Gastrocnemius medialis (tissue), 4 donors: Measurements from ENCODE around the gene PTPRN2. TPM values are rescaled to one million over a fixed set of nuclear protein-coding genes. Genes with fewer than 3 reads are reported as not detected.
"Not testable (repeated sequence)": the region's sequence is repeated elsewhere in the genome, so short reads cannot be mapped to it uniquely, and the experiment has no call there.

Source experiments
- ATAC-seq, 2 donors: fragments of 150-250 bp; one replicate each; pipeline ENCODE4 v1.9.1; 2016
- DNase-seq, 2 donors: peaks; one replicate each; pipeline ENCODE4 v3.0.0-alpha.2; 2019
- H3K27ac ChIP-seq, 4 donors: fragments of 200-600 bp; sonication (generic); 1 replicate in 1 of 4; 2 replicates in 3 of 4; pipeline ENCODE4 v1.5.1; 2016 to 2018; ENCODE audit warnings: mild to moderate bottlenecking in 2 of 4, moderate library complexity in 1 of 4
- H3K27me3 ChIP-seq, 3 donors: fragments of 200-600 bp; sonication (generic) in 2 of 3; 1 replicate in 1 of 3; 2 replicates in 2 of 3; pipeline versions ENCODE4 v1.5.1 to v1.6.0; 2016 to 2019; ENCODE audit warnings: mild to moderate bottlenecking in 1 of 3, moderate library complexity in 1 of 3
- H3K36me3 ChIP-seq, 2 donors: fragments of 200-600 bp; sonication (generic) in 1 of 2; one replicate each; pipeline ENCODE4 v1.5.1; 2017 to 2018
- H3K4me1 ChIP-seq, 2 donors: fragments of 200-600 bp; sonication (generic) in 1 of 2; one replicate each; pipeline ENCODE4 v1.5.1; 2016 to 2017; ENCODE audit warnings: mild to moderate bottlenecking in 2 of 2
- H3K4me3 ChIP-seq, 4 donors: fragments of 200-600 bp; sonication (generic) in 3 of 4; 1 replicate in 1 of 4; 2 replicates in 3 of 4; pipeline ENCODE4 v1.5.1; 2016 to 2019; ENCODE audit warnings: mild to moderate bottlenecking in 2 of 4
- H3K9me3 ChIP-seq, 3 donors: fragments of 200-600 bp; sonication (generic) in 2 of 3; 1 replicate in 1 of 3; 2 replicates in 2 of 3; pipeline ENCODE4 v1.5.1; 2016 to 2019
- POLR2A ChIP-seq, 2 donors: fragments of 450-650 bp; IDR thresholded peaks; one replicate each; pipeline ENCODE4 v1.6.1; 2017; ENCODE audit warnings: antibody characterized with exemption in 2 of 2, mild to moderate bottlenecking in 2 of 2, moderate library complexity in 2 of 2
- in situ Hi-C, 4 donors: fragments of 200-750 bp; cut with MboI; loops; one replicate each; pipeline versions ENCODE4 v1.15.0 to v1.8.0; 2017; ENCODE audit warnings: low sequenced_read_pairs in 4 of 4
- intact Hi-C: fragments of 100-400 bp; cut with DNase I; formaldehyde crosslinking; loops from one replicate; pipeline ENCODE4 v1.15.1; 2023; ENCODE audit warnings: low total_unique reads
- total RNA-seq, 4 donors: library from RNA; depleted of rRNA; stranded (reverse); fragments of >200 nt; gene quantifications; one replicate each; pipeline versions ENCODE4 v1.1.0 to v1.2.3, GENCODE V29; 2016
- TF ChIP-seq, protein P1 (sequence below), 5 experiments: fragments of 450-650 bp in 3 of 5; fragments of 200-600 bp in 2 of 5; sonication (generic) in 2 of 5; IDR thresholded peaks in 4 of 5; conservative IDR thresholded peaks in 1 of 5; 1 replicate in 4 of 5; 2 replicates in 1 of 5; pipeline ENCODE4 v1.5.1; 2016 to 2019; ENCODE audit warnings: antibody characterized with exemption in 5 of 5, mild to moderate bottlenecking in 3 of 5, moderate library complexity in 3 of 5

The PTPRN2 gene
- total RNA-seq, 4 donors from 2014 or later: 0.66 to 0.85 (median 0.81) TPM

GRCh38 chr7:158526531-158526930, 61.1 kb downstream of the PTPRN2 start:
- Histone ChIP-seq H3K36me3 (no peaks in the 10 kb centered on the region), H3K27ac (no peak overlapping the region), H3K4me1 (no peaks in the 10 kb centered on the region), H3K4me3 (no peak overlapping the region), H3K27me3 (peaks cover 0 to 3% (median 0%) of the 10 kb centered on the region in 3 donors), H3K9me3 (no peaks in the 10 kb centered on the region)
- TF ChIP-seq, protein P1, sequence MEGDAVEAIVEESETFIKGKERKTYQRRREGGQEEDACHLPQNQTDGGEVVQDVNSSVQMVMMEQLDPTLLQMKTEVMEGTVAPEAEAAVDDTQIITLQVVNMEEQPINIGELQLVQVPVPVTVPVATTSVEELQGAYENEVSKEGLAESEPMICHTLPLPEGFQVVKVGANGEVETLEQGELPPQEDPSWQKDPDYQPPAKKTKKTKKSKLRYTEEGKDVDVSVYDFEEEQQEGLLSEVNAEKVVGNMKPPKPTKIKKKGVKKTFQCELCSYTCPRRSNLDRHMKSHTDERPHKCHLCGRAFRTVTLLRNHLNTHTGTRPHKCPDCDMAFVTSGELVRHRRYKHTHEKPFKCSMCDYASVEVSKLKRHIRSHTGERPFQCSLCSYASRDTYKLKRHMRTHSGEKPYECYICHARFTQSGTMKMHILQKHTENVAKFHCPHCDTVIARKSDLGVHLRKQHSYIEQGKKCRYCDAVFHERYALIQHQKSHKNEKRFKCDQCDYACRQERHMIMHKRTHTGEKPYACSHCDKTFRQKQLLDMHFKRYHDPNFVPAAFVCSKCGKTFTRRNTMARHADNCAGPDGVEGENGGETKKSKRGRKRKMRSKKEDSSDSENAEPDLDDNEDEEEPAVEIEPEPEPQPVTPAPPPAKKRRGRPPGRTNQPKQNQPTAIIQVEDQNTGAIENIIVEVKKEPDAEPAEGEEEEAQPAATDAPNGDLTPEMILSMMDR (IDR thresholded peaks at IDR 0.05 in 4 of 5, conservative IDR thresholded peaks at IDR 0.05 in 1 of 5): no peak
- TF ChIP-seq POLR2A (IDR thresholded peaks at IDR 0.05): no peak
- intact Hi-C loops (no loop called here), in situ Hi-C loops (no loop called here)
- ATAC-seq: no peak
- no peak for DNase-seq

- in situ Hi-C loops: no loop called here
- Histone ChIP-seq H3K27me3 (peaks cover 0 to 3% (median 0%) of the 10 kb centered on the region in 3 donors), H3K27ac (no peak overlapping the region), H3K4me3 (no peak overlapping the region), H3K4me1 (no peaks in the 10 kb centered on the region), H3K9me3 (no peaks in the 10 kb centered on the region), H3K36me3 (no peaks in the 10 kb centered on the region)
- no peak for ATAC-seq
- intact Hi-C loops: no loop called here
- TF ChIP-seq POLR2A (IDR thresholded peaks at IDR 0.05): no peak
- TF ChIP-seq, protein P1 (IDR thresholded peaks at IDR 0.05 in 4 of 5, conservative IDR thresholded peaks at IDR 0.05 in 1 of 5): no peak
- no peak for DNase-seq
These were observed 61.8 kb downstream of the PTPRN2 start for GRCh38 chr7:158525648-158526484.

- no peaks in the 10 kb centered on the region for H3K36me3 ChIP-seq
- no peaks in the 10 kb centered on the region for H3K4me1 ChIP-seq
- H3K4me3 ChIP-seq: no peak overlapping the region
- H3K27me3 ChIP-seq: peaks cover 0 to 3% (median 0%) of the 10 kb centered on the region in 3 donors
- intact Hi-C loops (no loop called here), in situ Hi-C loops (loop anchor here in 1 of 4 donors (25.0 kb wide), 1 partner anchor 113 kb away; no protein-coding TSS in a partner anchor)
- no peaks in the 10 kb centered on the region for H3K9me3 ChIP-seq
- no peak for ATAC-seq
- DNase-seq: no peak
- TF ChIP-seq POLR2A (IDR thresholded peaks at IDR 0.05): no peak
- TF ChIP-seq, protein P1 (IDR thresholded peaks at IDR 0.05 in 4 of 5, conservative IDR thresholded peaks at IDR 0.05 in 1 of 5): no peak
- H3K27ac ChIP-seq: no peak overlapping the region
These were observed 62.6 kb downstream of the PTPRN2 start for GRCh38 chr7:158524749-158525635.

GRCh38 chr7:158524286-158524685, 63.3 kb downstream of the PTPRN2 start:
- H3K9me3 ChIP-seq, H3K27me3 ChIP-seq, intact Hi-C loops, DNase-seq, H3K4me1 ChIP-seq, H3K36me3 ChIP-seq, H3K27ac ChIP-seq, ATAC-seq, H3K4me3 ChIP-seq: not testable (repeated sequence)
- in situ Hi-C loops: loop anchor here in 1 of 4 donors (25.0 kb wide), 1 partner anchor 112 kb away; no protein-coding TSS in a partner anchor

DNA sequence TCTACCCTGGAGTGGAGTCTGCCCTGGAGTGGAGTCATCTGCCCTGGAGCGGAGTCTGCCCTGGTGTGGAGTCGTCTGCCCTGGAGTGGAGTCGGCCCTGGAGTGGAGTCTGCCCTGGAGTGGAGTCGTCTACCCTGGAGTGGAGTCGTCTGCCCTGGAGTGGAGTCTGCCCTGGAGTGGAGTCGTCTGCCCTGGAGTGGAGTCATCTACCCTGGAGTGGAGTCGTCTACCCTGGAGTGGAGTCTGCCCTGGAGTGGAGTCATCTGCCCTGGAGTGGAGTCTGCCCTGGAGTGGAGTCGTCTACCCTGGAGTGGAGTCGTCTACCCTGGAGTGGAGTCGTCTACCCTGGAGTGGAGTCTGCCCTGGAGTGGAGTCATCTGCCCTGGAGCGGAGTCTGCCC, 63.7 kb downstream of the PTPRN2 start:
- in situ Hi-C loops: loop anchor here in 1 of 4 donors (25.0 kb wide), 1 partner anchor 112 kb away; no protein-coding TSS in a partner anchor
- H3K4me1 ChIP-seq, intact Hi-C loops, H3K4me3 ChIP-seq, H3K27ac ChIP-seq, H3K9me3 ChIP-seq, H3K27me3 ChIP-seq, H3K36me3 ChIP-seq, DNase-seq, ATAC-seq: not testable (repeated sequence)

- ATAC-seq, H3K4me3 ChIP-seq, DNase-seq, H3K4me1 ChIP-seq, H3K27me3 ChIP-seq, H3K9me3 ChIP-seq, H3K36me3 ChIP-seq, intact Hi-C loops, H3K27ac ChIP-seq: not testable (repeated sequence)
- in situ Hi-C loops: loop anchor here in 1 of 4 donors (25.0 kb wide), 1 partner anchor 111 kb away; no protein-coding TSS in a partner anchor
These were observed 64.3 kb downstream of the PTPRN2 start for GRCh38 chr7:158523165-158523856.

GRCh38 chr7:158521795-158522194, 65.8 kb downstream of the PTPRN2 start:
- H3K9me3 ChIP-seq, H3K36me3 ChIP-seq, H3K4me1 ChIP-seq, H3K27ac ChIP-seq, DNase-seq, H3K27me3 ChIP-seq, H3K4me3 ChIP-seq, intact Hi-C loops, ATAC-seq: not testable (repeated sequence)
- in situ Hi-C loops: loop anchor here in 1 of 4 donors (25.0 kb wide), 1 partner anchor 109 kb away; no protein-coding TSS in a partner anchor
